ENCODE measurements around the gene RMC1.
"Not testable (repeated sequence)": the region's sequence is repeated elsewhere in the genome, so short reads cannot be mapped to it uniquely, and the experiment has no call there.

RMC1 gene

GRCh38 chr18:23485386-23485785 lies 17.9 kb upstream of the RMC1 start:
- H3K4me2 ChIP-seq (ENCODE audit: low read length): no peak overlapping the region
- H3K36me3 ChIP-seq (replicated peaks; ENCODE audit: low read depth, low read length): peaks cover 10% of the 10 kb centered on the region
- H3K9ac ChIP-seq (ENCODE audit: low read length): no peak overlapping the region
- H3K27ac ChIP-seq (ENCODE audit: low read length): no peak overlapping the region
- no peak overlapping the region for H3K4me3 ChIP-seq (ENCODE audit: low read length)
- H3K4me1 ChIP-seq (ENCODE audit: low read length): peaks cover 6% of the 10 kb centered on the region
- no peaks in the 10 kb centered on the region for H4K20me1 ChIP-seq (ENCODE audit: insufficient read depth, low read length)
- no peaks in the 10 kb centered on the region for H3K79me2 ChIP-seq (ENCODE audit: low read length)
- TF ChIP-seq EZH2phosphoT487 (IDR thresholded peaks at IDR 0.05; ENCODE audit: low read depth) (no peak), CTCF (IDR thresholded peaks at IDR 0.05; ENCODE audit: low read depth, low read length) (no peak)
- H2AFZ ChIP-seq (ENCODE audit: low read depth, low read length): no peak overlapping the region
- H3K9me3 ChIP-seq (ENCODE audit: insufficient read depth, low read length): no peaks in the 10 kb centered on the region
- H3K27me3 ChIP-seq (ENCODE audit: low read depth, low read length): no peaks in the 10 kb centered on the region

- no peaks in the 10 kb centered on the region for H4K20me1 ChIP-seq (ENCODE audit: insufficient read depth, low read length)
- peak overlapping the region; percentile 47 for H2AFZ ChIP-seq (ENCODE audit: low read depth, low read length)
- peak overlapping the region; percentile 27; the same call in 1 of the 2 replicates for H3K4me2 ChIP-seq (ENCODE audit: low read length)
- H3K27me3 ChIP-seq (ENCODE audit: low read depth, low read length): no peaks in the 10 kb centered on the region
- H3K4me1 ChIP-seq (ENCODE audit: low read length): peaks cover 5% of the 10 kb centered on the region; the same call in 1 of the 2 replicates
- no peaks in the 10 kb centered on the region for H3K9me3 ChIP-seq (ENCODE audit: insufficient read depth, low read length)
- no peak overlapping the region for H3K4me3 ChIP-seq (ENCODE audit: low read length)
- no peaks in the 10 kb centered on the region for H3K79me2 ChIP-seq (ENCODE audit: low read length)
- H3K27ac ChIP-seq (ENCODE audit: low read length): no peak overlapping the region
- TF ChIP-seq EZH2phosphoT487 (IDR thresholded peaks at IDR 0.05; ENCODE audit: low read depth): no peak
- TF ChIP-seq CTCF (IDR thresholded peaks at IDR 0.05; ENCODE audit: low read depth, low read length): no peak
- no peaks in the 10 kb centered on the region for H3K36me3 ChIP-seq (replicated peaks; ENCODE audit: low read depth, low read length)
- H3K9ac ChIP-seq (ENCODE audit: low read length): no peak overlapping the region
Measured at GRCh38 chr18:23487738-23488570, 15.4 kb upstream of the RMC1 start.

GRCh38 chr18:23489586-23489985 lies 13.7 kb upstream of the RMC1 start:
- H3K36me3 ChIP-seq (replicated peaks; ENCODE audit: low read depth, low read length); H3K27me3 ChIP-seq (ENCODE audit: low read depth, low read length); H2AFZ ChIP-seq (ENCODE audit: low read depth, low read length); H3K27ac ChIP-seq (ENCODE audit: low read length); H3K4me3 ChIP-seq (ENCODE audit: low read length); H3K4me1 ChIP-seq (ENCODE audit: low read length); H3K79me2 ChIP-seq (ENCODE audit: low read length); H3K9me3 ChIP-seq (ENCODE audit: insufficient read depth, low read length); H3K4me2 ChIP-seq (ENCODE audit: low read length); H3K9ac ChIP-seq (ENCODE audit: low read length); H4K20me1 ChIP-seq (ENCODE audit: insufficient read depth, low read length): not testable (repeated sequence)

- no peaks in the 10 kb centered on the region for H3K27me3 ChIP-seq (ENCODE audit: low read depth, low read length)
- no peaks in the 10 kb centered on the region for H3K36me3 ChIP-seq (replicated peaks; ENCODE audit: low read depth, low read length)
- H3K27ac ChIP-seq (ENCODE audit: low read length): no peak overlapping the region
- no peak overlapping the region for H3K9ac ChIP-seq (ENCODE audit: low read length)
- no peaks in the 10 kb centered on the region for H3K9me3 ChIP-seq (ENCODE audit: insufficient read depth, low read length)
- no peak overlapping the region for H2AFZ ChIP-seq (ENCODE audit: low read depth, low read length)
- no peaks in the 10 kb centered on the region for H4K20me1 ChIP-seq (ENCODE audit: insufficient read depth, low read length)
- H3K79me2 ChIP-seq (ENCODE audit: low read length): no peaks in the 10 kb centered on the region
- H3K4me2 ChIP-seq (ENCODE audit: low read length): no peak overlapping the region
- no peak overlapping the region for H3K4me3 ChIP-seq (ENCODE audit: low read length)
- TF ChIP-seq CTCF (IDR thresholded peaks at IDR 0.05; ENCODE audit: low read depth, low read length) (no peak), EZH2phosphoT487 (IDR thresholded peaks at IDR 0.05; ENCODE audit: low read depth) (no peak)
- H3K4me1 ChIP-seq (ENCODE audit: low read length): no peaks in the 10 kb centered on the region
Measured at GRCh38 chr18:23493654-23494053, 9.7 kb upstream of the RMC1 start.
